Stimulated activated CD8-positive, alpha-beta memory T cell treated with anti-CD3 and anti-CD28 coated beads, Interleukin-12 subunit alpha, Interleukin-12 subunit beta, amount 100 ng/mL, for 1 hour (primary cell): Measurements from ENCODE around the gene P2RX5.
"Not testable (repeated sequence)": the region's sequence is repeated elsewhere in the genome, so short reads cannot be mapped to it uniquely, and the experiment has no call there.

Source experiments
- DNase-seq: peaks from one replicate; pipeline ENCODE4 v3.0.0-alpha.2; 2020; ENCODE audit warnings: low read depth

P2RX5 gene, protein sequence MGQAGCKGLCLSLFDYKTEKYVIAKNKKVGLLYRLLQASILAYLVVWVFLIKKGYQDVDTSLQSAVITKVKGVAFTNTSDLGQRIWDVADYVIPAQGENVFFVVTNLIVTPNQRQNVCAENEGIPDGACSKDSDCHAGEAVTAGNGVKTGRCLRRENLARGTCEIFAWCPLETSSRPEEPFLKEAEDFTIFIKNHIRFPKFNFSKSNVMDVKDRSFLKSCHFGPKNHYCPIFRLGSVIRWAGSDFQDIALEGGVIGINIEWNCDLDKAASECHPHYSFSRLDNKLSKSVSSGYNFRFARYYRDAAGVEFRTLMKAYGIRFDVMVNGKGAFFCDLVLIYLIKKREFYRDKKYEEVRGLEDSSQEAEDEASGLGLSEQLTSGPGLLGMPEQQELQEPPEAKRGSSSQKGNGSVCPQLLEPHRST

DNA sequence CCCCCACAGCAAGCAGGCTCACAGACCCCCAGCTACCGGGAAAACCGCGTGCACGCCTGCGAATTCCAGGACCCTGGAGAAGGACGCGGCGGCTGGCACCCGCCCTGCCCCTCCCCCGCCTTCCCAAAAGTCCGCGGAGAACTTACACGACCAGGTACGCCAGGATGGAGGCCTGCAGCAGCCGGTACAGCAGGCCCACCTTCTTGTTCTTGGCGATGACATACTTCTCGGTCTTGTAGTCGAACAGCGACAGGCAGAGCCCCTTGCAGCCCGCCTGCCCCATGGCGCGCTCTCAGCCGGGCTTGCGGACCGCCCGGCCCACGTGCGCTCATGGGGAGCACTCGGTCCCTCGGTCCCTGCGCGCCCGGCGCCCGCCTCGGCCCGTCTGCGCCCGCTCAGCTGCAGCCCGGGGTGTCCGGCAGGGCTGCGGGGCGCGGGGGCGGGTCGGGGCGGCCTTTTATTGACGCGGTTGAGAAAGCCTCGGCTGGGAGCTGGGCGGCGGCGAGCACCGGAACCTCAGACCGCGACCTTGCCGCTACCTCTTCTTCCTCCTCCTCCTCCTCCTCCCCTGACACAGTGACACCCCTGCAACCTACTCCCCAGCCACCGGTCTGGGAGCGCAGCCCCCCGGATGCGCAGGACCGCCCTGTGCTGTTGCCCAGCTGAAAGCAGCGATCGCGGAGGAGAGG, at the start of gene P2RX5:
P2RX5 (minus strand) TSS at position 433 of the 689 bp plus-strand sequence; CDS start at position 283, 150 bp downstream.
- no peak for DNase-seq

DNA sequence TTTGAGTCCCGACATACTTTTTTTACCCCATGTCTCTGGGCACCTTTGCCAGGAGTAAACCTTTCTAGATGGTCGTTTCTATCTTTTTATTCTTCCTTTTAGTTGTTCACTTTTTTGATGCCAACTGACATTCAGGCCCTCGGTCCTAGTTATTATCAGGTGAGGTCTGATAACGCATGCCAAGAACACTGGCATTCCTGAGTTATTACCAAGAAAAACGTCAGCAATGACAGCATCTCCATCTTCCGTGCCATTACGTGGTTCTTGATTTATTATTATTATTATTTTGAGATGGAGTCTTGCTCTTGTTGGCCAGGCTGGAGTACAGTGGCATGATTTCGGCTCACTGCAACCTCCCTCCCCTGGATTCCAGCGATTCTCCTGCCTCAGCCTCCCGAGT, 49.1 kb upstream of the P2RX5 start:
- no peak for DNase-seq

DNA sequence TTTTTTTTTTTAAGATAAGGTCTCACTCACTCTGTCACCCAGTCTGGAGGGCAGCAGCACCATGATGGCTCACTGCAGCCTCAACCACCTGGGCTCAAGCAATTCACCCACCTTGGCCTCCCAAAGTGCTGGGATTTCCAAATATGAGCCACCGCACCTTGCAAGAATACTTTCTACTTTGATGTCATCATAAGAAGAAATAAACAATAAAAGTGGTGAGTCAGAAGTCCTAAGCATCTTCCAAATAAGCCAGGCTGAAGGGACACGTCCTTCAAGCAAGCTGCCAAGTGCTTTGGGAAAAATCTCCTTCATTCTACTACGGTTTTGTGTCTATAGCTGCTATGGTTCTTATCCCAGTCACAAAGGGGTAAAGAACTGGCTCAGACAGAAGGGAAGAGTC, 48.1 kb upstream of the P2RX5 start:
- no peak for DNase-seq

DNA sequence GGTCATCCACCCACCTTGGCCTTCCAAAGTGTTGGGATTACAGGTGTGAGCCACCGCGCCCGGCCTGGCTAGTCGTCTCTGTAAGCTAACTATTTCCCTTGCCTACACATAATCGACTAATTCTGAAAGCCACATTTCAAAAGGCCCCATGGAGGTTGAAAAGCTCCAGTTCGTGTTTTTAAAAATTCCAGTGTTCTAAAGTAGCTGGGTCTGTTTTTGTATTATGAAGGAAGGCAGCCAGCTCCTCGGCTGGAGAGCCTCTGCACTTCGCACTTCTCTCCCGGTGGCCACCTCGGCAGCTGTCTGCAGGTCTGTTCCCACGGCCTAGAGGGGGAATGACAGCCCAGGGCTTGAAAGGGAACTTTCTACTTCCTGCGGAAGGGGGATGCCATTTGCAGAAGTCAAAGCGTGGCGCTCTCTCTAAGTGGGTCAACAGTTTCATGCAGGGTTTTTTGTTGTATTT, 44.7 kb upstream of the P2RX5 start:
- no peak for DNase-seq

DNA sequence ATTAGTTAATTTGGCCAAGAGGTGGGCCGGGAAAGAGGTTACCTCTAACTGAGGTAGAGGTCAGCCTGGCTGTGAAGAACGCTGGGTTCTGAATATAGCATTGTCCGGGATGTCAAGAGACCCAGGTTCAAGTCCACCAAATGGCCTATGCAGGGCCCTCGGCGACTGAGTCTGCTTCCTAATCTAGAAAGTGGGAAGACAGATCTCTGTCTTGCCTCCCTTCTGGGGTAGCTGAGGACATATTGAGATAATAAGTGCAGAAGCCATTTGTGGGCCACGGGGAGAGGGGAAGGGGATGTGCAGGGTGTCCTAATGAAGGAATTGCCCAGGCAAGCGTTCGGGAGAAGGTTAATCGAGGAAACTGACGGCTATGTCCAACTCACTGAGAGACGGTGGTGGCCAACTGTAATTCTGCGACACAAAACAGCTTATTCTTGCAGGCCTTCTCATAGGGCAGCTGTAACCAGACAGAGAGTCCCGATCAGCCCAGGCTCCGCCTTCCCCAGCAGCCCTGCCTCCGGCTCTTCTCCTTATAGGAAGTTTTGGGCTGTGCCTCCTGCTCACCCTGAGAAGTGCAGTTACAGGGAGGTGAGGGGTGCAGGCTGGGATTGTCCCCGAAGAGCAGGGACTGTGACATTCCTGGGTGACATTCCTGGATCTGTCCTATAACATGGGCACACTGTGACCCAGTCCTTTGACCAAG, 43.6 kb upstream of the P2RX5 start:
- no peak for DNase-seq

DNA sequence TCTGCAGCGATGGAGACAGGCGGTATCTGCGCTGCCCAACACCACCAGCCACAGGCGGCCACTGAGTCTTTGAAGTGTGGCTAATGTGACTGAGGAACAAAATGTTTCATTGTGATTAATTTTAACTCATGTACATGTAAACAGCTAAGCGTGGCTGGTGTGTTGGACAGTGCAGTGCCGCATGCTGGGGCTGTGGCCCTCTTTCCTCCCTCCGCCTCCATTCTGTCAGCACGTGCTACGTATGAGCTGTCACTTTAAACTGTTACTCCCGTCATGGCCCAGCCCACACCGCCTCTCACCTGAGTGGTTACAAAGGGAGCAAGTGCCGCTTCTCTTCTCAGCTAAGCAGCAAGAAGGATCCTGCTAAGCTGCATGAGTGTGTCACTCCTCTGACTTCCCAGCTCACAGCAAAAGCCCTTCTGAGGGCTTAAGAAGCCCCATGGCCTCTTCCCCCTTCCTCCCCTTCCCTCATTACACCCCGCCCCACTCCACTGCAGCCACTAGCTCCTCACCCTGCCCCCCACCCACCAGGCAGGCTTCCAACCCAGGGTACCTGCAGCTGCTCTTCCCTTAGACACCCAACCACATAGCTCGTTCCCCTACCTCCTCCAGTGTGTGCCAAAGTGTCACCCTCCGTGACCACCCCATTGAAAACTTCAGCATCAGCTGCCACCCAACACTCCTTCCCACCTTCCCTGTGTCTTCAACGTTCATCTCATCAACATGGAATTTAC, 42.8 kb upstream of the P2RX5 start:
- DNase-seq, result peak; percentile 42

DNA sequence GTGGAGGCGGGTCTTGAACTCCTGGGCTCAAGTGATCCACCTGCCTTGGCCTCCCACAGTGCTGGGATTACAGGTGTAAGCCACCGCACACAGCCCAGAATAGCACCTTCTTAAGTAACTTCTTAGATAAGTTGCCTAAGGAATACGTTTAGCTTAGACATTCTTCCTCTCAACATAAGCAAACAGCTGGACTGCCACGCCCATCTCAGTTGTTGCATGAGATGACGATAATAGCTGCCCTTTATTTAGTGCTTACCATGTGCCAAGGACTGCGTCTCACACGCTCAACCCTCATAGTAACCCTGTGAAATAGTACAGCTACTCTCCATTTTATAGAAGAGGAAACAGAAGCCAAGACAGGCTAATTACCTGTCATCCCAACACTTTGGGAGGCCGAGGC, 39.6 kb upstream of the P2RX5 start:
- no peak for DNase-seq

DNA sequence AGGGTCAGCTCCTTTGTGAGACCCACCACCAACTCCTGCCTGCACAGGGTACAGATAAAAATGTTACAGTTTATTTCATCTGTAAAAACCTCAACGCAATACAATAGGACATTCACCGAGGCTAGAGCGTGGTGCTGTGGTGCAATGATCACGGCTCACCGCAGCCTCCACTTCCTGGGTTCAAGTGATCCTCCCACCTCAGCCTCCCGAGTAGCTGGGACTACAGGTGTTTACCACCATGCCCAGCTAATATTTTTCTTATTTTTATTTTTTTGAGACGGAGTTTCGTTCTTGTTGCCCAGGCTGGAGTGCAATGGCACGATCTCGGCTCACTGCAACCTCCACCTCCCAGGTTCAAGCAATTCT, 38.9 kb upstream of the P2RX5 start:
- not testable (repeated sequence) for DNase-seq

DNA sequence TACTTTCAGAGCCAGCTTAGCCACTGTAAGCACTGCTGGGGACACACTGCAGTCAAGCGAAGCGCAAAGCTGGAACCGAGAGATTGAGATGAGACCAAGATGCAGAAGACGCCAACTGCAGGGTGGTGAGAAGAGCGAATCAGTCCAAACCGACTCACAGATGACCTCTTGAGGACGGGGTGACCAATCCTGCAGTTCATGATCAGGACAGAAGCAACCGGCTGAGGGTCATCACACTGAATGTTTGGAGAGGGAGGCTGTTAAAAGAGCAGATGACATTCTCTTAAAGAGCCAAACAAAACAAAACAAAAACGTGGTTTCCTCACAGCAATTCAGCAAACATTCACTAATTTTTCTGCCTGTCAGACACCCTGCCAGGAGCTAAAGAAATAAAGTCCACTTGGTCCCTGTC, 36.3 kb upstream of the P2RX5 start:
- no peak for DNase-seq

DNA sequence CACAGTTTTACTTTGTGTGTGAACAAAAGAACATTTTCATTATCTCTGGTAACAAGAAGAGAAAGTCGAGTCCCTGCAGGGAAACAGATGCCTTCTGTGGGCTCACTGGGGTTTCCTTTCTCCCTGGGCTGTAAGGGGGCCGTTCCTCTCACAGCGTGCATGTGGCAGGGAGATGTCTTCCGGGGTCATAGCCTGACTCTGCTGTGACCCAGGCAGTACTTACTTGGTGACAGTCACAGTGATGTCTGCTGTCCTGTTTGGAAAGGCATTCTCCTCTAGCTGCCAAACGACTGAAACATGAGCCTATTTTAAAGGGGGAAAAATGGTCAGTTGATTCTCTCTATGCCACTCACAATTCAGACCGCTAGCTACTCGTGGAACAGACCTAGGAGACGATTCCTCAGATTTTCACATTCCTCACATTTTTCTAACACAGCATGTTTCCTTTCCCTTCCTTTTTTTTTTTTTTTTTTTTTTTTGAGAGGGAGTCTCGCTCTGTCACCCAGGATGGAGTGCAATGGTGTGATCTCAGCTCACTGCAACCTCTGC, 35.0 kb upstream of the P2RX5 start:
- no peak for DNase-seq

DNA sequence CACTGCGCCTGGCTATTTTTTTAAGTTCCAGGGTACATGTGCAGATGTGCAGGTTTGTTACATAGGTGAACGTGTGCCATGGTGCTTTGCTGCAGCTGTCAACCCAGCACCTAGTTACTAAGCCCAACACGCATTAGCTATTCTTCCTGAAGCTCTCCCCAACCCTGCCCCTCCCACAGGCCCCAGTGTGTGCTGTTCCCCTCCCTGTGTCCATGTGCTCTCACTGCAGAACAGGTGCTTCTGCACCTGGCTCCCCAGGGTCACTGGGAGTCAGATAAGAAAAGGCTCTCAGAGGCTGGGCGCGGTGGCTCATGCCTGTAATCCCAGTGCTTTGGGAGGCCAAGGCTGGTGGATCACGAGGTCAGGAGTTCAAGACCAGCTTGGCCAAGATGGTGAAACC, 33.9 kb upstream of the P2RX5 start:
- no peak for DNase-seq

DNA sequence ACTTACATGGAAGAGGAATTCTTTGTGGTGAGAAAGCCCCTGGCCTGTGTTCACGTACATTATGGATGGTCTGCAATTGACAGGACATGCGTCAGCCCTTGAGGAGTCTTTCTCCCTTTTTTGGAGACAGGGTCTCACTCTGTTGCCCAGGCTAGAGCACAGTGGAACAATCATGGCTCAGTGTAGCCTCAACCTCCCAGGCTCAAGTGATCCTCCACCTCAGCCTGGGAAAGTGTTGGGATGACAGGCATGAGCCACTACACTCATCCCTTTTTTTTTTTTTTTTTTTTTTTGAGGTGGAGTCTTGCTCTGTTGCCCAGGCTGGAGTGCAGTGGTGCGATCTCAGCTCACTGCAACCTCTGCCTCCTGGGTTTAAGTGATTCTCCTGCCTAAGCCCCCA, 32.1 kb upstream of the P2RX5 start:
- DNase-seq, result not testable (repeated sequence)

DNA sequence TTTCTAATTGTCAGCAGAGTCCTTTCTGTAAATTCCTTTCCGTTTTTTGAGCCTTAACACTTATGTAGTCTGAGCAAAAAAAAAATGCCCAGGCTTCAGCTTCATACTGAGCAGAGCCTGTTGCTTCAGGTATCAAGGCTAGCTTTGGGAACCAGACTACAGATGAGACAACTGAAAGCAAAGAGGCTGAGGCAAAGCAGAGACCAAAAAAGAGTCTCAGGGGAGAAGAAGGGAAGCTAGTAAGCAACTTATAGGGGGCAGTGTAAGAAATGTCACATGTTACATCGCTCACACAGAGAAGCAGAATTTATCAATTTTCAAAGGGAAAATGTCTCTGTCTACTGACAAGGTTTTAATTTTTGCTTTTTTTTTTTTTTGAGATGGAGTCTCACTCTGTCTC, 31.1 kb upstream of the P2RX5 start:
- no peak for DNase-seq

DNA sequence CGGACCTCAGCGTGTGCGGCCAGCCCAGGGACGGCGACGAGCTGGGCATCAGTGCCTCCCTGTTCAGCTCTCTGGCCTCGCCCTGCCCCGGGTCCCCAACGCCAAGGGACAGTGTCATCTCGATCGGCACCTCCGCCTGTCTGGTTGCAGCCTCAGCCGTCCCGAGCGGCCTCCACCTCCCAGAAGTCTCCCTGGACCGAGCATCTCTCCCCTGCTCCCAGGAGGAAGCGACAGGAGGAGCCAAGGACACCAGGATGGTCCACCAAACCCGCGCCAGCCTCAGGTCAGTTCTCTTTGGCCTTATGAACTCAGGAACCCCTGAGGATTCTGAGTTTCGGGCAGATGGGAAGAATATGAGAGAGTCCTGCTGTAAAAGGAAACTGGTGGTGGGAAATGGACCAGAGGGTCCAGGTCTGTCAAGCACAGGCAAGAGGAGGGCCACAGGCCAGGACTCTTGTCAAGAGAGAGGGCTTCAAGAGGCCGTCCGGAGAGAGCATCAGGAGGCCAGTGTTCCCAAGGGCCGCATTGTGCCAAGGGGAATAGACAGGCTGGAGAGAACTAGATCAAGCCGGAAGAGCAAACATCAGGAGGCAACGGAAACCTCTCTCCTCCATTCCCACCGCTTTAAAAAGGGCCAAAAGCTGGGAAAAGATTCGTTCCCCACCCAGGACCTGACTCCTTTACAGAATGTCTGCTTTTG, 28.6 kb upstream of the P2RX5 start:
- no peak for DNase-seq

DNA sequence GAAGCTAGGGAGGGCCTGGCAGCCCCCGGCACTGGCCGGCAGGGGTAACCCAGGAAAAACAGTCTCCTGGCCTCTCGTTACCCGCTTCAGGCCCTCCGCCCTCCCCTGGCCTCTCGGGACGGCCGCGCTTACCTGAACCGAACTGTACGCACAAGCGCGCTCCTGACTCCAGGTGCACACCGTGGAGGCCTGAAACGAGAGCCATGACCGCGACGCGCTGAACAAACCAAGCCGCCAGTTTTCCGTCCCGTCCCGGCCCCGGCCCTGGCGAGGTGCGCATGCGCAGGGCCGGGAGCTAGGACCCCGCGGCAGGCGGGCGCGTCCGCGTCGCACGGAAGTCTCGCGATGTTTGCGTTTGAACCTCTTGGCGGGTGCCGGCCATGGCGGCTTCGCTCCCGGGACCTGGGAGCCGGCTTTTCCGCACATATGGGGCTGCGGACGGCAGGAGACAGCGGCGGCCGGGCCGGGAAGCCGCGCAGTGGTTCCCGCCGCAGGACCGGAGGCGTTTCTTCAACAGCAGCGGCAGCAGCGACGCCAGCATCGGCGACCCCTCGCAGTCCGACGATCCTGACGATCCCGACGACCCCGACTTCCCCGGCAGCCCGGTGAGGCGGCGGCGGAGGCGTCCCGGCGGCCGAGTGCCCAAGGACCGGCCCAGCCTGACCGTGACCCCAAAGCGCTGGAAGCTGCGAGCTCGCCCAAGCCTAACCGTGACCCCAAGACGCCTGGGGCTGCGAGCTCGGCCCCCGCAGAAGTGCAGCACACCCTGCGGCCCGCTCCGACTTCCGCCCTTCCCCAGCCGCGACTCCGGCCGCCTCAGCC, 27.8 kb upstream of the P2RX5 start, which contains the start of gene HASPIN:
HASPIN (plus strand) TSS at position 348 of the 822 bp plus-strand sequence; CDS start at position 381, 33 bp downstream.
- DNase-seq, result peak; percentile 88

DNA sequence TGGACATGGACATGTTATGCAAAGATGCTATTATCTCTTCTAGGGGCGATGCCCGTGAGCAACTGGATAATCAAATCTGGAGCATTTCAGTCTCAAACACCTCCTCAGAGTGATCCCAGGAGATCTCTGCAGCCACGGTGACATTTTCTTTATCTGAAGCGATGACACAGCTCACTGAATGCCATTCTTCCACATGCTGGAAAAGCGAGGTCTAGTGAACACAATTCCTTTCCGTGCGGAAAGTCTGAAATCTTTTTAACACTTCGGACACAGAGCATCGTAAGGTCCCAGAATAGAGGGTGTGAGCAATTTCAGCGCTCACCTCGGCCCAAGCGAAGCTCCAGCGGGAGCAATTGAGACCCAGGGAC, 27.2 kb upstream of the P2RX5 start:
- DNase-seq, result no peak

DNA sequence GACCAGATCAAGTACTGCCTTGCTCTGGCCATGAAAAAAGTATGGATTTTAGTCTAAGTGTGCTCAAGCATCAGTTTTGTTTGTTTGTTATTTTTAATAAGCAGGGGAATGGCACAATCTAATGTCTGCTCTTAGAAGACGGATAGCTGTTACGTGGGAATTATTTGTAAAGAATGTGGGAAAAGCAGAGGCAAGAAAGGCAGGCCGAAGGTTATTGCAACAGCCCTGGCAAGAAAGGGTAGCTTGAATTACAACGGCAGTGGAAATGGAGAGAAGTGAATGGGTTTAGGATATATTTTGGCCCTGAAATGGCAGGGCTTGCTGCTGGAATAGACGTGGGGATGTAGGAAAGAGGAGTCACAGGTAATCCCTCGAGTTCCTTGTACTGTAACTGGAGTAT, 26.8 kb upstream of the P2RX5 start:
- no peak for DNase-seq

DNA sequence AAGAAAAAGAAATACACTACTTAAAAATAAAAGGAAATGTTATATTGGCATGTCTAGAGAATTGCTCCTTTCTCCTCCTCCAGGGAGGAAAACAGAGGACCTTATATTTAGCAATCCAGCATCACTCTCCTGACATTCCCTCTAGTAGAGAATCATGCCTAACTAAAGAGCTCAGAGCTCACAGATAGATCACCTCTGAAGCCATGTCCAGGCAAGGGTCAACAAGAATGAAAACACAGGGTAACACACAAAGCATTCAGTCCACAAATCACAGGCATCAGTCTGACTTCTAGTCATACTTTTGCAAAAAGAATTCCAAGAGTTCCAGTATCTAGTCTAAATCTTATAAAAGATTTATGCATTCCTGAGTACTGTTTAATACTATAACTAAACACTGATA, 23.3 kb upstream of the P2RX5 start:
- no peak for DNase-seq

DNA sequence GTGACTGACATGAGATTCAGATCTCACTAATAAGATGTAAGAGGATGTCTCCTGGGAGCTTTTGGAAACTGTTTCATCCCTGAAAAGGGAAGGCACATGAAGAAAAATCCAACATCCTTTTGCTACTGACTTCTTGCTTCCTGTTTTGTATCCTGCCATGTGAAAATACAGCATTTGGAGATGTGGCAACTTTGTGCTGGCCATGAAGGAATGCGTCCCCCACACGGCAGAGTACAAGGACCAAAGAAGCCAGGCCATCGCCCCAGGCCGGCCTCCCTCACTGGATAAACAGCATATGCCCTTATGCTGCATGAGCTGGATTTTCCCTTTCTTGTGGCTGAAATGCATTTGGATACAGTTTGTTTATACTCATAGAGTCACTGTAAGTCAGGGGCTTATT, 22.2 kb upstream of the P2RX5 start:
- DNase-seq, result no peak

DNA sequence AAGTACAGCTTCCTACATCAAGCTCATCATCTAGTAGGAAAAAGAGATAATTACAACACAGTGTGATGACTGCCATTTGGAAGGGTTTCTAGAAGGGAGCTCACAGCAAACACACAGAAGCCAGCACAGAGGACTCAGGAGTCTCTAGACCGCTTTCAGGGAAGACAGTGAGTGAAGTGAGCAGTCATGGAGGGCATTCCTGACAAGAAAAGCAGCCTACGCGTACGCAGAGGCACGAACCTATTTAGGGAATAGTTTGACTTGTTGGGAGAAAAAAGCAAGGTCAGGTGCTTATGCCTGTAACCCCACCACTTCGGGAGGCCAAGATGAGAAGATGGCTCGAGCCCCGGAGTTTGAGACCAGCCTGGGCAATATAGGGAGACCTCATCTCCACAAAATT, 19.3 kb upstream of the P2RX5 start:
- no peak for DNase-seq
